SW 1271 (cell line): ENCODE results near the gene RHOU.
A peak's percentile ranks its signal among the peaks of the same experiment; 100 is the strongest.
"Not testable (repeated sequence)": the region's sequence is repeated elsewhere in the genome, so short reads cannot be mapped to it uniquely, and the experiment has no call there.

Experiments
- DNase-seq, 2 experiments: peaks; one replicate each; lab custom pipeline; 2025; lab: John Stamatoyannopoulos, UW

The RHOU gene

DNA sequence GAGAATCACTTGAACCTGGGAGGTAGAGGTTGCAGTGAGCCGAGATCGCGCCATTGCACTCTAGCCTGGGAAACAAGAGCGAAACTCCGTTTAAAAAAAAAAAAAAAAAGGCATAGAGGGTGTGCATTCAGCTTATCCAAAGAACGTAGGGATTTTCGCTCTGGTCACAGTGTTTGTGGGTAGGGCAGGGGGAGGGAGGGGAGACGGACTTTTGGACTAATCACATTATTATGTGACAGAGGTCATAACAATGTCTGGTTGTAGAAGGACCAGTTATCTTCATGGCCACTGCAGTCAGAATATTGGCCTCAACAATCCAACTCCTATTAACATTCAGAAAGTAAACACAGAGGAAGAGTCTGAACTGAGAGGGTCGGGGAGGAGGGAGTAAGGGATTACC lies 25.7 kb downstream of the RHOU start:
- no peak for DNase-seq

DNA sequence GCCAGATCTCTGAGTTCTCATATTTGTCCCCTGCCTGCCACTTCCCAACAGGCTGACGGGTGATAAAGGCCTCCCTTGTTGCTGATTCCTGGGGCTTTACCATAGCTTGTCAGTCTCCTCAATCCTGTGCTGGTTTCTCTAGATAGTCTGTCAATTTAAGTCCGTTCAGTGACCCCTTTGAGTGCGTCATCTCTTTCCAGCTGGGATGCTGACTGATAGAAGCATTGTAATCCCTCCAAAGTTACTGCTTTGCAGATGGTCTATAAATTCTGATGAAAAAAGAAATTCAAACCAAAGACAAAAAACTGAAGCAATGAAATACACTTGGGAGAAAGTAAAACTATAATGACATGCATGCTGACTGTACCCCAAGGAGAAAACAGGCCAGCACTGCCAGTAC lies 28.3 kb downstream of the RHOU start:
- no peak for DNase-seq

DNA sequence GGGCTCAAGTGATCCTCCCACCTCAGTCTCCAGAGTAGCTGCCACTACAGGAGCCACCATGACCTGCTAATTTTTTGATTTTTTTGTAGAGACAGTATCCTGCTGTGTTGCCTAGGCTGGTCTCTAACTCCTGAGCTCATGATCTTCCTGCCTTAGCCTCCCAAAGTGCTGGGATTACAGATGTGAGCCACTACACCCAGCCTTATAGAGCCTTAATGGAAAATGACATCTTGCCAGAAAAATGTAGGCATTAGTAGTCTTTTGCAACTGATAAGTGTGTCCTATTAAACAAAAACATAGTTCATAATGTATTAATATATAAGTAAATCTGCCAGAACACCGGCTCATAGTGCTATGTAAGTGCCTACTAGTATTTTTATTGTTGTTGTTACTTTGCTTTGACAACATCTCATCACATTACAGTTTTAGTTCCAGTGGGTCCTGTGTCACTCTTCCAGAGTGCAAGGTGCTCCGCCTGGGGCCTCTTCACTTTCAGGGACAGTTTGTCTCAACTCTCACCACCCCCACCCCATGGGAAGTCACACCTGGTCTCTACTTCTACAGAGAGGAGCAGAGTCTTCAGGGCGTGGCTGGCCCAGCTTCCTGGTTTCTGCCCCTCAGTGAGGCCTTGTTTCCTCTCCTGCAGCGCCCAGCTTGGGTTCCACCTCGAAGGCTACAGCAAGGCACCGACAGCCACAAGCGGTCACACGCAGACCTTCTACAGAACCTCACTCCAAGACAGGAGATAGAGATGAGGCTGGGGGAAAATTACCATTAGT lies 30.1 kb downstream of the RHOU start:
- no peak for DNase-seq

DNA sequence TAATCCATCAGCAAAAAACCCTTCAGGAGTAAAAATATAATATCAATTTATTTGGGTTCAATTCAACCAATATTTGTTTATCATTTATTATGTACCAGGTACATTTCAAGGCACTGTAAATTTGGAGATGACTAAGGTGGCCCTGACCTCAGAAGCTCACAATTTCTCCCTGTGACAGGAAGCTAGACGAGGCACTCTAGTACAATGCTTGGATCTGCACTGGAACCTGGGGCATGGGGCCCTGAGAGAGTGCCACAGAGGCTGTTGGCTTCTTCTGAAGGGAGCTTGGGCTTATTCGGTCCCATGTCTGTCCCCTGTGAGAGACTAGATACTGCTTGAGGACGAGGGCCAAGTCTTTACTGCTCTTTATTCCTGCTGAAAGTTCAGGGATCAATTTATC lies 31.5 kb downstream of the RHOU start:
- no peak for DNase-seq

DNA sequence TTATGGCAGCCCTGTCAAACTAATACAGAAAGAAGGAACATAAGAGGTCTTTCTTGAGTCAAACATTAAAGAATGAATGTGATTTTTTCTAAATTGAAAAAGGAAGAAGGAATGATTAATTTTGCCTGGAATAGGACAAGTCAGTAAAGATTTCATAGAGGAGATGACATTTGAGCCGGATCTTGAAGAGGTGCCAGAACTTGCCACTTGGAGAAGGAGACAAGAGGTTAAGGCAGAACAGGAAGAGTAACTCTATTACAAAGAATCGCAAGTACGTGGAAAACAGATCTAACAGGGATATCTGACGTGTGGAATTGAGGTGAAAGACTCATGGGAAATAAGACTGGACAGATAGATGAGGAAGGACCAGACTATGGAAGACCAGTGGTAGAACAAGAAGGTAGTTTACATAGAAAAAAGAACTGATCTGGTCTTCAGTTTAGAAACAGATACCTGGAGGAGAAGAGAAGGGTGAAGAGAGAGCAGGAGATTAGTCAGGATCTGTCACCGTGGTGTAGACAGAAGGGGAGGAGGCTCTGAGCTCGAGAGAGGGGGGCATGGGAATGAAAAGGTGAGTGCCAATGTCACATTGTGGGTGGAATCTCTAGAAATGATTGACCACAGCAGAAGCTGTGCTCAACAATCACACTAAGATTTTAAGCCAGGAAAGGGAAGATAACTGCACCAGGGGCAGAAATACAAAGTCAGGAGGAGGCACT lies 32.5 kb downstream of the RHOU start:
- no peak for DNase-seq

DNA sequence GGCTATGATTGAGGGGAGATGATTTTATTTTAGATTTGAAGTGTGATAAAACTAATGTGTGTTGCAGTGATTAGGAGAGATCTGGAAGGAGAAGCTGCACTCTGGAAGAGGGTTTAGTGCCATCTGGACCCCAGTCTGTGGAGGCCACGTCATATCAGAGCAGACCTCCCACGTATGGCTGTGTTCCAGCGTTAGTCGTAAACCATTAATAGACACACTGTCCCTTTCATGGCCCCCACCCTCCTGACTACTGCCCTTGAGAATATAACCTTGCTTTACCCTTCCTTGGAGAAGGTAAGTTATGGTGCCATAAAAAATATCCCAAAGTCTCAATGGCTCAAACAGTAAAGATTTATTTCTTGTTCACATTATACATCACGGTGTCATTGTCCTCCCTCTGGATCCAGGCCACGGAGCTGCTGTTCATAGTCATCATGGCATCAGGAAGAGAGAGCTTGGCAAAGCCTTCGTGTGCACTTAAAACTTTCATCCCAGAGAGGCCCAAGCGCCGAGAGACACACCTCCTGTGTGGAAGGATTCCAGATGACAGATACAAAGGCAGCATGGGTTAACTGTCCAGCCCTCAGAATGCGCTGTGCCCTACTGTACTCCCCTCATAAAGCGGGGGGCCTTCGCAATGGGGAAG lies 33.2 kb downstream of the RHOU start:
- no peak for DNase-seq

DNA sequence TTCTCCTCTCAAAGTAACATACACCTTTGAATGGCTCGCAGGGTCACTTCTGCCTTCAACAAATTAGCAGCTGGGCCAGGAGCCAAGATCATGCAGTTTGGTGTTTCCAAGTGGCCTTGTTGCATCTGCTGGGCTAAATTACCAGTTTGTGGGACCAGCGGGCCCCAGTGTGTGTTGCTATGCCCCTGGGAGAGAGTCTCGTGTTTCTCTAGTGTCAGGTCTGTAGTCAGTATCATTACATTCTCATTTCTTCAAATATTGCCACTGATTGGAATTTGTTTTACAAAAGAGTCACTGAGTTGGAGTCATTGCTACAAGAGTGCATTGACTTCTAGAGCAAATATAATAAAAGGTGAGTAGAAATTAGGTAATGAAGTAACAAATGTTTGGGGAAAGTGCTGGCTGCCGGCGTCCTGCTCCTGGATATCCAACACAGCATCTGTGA lies 35.5 kb downstream of the RHOU start:
- DNase-seq: no peak

DNA sequence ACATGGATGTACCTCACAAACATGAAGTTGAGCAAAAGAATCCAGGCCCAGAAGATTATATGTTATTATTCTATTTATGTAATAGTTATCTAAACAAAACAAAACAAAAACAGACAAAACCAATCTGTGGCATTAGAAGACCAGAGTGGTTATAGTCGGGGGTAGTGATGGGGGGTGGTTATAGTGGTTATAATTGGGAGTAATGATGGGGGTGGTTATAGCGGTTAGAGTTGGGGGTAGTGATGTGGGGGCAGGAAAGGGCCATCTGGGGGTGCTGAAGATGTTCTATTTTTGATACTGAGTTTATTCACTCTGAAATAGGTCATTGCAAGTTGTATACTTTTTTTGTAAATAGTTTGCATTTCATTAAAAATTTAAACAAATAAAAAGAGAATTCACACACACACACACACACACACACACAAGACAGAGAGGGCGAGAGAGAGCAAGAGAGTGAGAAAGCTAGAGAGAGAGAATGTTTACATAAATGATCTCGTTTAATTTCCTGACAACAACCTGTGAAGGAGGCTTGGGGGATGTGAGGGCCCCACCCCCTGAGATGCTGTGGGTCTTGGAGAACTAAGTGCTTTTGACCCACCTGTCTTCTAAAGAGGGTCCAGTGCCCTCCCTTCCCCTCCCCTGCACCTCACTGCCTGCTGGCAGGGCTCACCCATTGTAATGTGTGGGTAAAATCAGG lies 37.4 kb downstream of the RHOU start:
- DNase-seq: no peak

DNA sequence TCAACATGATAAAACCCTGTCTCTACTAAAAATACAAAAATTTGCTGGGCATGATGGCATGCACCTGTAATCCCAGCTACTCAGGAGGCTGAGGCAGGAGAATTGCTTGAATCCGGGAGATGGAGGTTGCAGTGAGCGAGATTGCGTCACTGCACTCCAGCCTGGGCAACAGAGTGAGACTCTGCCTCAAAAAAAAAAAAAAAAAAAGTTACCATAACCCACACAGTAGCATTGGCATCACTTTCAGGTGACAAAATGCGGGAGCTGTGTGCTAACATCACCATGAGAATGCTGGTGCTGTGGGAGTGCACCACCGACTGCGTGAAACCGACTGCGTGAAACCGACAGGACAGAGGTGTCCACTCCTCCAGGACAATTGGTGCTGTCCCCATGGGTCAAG lies 40.7 kb downstream of the RHOU start:
- not testable (repeated sequence) for DNase-seq

DNA sequence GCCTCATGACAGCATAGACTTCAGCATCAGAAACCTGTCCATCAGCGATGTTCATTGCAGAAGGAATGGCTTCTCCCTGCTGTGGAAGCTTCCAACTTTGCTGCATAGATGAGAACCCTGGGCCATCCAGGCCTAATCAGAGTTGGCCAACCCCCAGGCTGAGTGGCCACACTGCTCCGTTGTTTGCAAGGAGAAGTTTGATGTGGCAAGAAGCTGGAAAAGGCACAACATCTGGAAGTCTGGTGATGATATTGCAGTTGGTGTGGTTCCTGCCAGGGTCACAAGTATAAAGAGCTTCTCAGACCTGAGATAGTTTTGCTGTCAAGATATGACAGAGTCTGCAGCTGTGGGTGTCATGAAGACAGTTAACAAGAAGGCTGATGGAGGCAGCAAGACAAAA lies 41.2 kb downstream of the RHOU start:
- DNase-seq: no peak

DNA sequence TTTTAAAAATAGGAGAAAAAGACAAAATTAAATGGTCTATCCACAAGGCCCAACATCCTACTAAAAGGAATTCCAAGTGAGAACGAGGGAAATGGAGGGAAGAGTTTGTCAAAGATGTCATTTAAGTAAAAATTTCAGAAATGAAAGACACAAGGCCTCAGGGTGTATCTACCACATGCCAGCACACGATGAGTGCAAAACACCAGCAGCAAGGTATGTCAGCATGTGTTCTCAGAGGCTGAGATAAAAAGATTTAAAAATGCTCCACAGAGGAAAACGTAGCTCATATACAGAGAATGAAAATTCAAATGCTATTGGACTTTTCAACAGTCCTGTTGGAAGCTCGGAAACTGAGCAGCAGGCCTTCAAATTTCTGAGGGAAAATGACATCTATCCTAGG lies 42.0 kb downstream of the RHOU start:
- no peak for DNase-seq

DNA sequence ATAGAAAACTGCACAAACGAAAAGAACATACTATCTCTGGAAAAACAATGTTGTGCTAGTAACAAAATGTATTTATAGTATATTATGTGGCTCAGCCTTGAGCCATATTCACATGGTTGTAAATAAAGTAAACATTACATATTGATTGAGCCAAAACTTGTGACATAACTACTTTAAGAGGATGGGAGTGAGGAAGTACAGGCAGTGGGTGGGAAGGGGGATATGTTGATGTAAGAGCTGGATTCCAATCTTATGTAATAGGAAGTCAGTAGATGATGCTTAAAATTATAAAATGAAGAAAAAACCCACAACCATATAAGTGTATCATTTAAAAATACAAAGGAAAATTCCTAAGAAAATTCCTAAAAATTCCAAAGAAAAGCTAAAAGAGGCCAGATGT lies 42.7 kb downstream of the RHOU start:
- no peak for DNase-seq

DNA sequence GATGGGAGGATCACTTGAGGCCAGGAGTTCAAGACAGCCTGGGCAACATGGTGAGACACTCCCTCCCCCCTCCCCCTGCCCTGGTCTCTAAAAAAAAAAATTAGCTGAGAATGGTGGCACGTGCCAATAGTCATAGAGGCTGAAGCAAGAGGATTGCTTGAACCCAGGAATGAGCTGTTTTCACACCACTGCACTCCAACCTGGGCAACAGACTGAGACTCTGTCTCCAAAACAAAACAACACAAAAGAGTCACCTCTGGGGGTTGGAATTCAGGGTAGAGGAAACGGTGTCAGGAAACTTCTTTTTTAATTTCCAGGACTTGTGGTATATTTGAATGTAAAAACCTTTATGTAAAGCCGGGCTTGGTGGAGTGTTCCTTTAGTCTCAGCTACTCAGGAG lies 43.2 kb downstream of the RHOU start:
- no peak for DNase-seq

DNA sequence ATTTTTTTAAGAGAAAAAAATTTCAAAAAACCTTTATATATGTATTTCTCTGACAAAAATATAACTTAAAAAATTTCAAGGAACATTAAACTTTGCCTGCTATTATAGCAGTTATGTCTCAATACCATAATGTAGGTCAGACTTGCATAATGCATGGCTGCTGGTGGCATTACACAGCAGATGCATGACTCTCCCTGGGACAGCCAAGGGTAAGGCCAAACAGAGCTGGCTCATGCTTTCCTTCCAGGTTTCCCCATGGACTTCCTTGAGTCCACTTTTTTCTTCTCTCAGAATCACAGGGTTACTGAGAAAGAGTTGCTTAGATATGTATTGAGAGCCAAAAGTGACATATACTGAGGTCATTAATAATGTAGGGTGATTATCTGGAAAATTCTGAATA lies 43.7 kb downstream of the RHOU start:
- no peak for DNase-seq

DNA sequence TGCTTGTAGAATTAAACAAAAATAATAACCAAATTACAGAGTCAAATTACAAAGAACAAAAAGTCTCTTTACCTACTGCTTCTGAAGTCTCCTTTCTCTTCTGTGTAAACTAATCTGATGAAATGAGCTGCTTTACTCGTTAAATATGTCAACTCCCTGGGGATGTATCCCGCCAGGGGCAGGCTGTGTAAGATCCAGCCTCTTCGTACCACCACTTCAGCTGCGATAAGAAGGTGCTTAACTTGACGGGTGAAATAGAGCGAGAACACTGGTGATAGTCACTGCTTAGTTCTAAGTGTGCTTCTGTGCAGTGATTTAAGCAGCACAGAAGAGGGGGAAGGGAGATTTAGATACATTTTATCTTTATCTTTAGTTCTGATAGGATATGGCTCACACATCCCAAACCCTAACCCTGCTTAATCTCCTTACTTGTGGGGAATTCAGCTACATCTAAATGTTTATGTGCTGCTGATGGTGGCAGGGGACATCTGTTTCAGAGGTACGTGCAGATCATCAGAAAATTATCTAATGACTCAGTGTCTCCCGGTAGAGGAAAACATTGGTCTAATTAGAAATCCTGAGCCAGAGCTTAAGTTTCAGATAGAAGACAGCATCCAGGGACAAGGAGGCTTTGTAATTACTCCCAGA lies 46.0 kb downstream of the RHOU start:
- no peak for DNase-seq

DNA sequence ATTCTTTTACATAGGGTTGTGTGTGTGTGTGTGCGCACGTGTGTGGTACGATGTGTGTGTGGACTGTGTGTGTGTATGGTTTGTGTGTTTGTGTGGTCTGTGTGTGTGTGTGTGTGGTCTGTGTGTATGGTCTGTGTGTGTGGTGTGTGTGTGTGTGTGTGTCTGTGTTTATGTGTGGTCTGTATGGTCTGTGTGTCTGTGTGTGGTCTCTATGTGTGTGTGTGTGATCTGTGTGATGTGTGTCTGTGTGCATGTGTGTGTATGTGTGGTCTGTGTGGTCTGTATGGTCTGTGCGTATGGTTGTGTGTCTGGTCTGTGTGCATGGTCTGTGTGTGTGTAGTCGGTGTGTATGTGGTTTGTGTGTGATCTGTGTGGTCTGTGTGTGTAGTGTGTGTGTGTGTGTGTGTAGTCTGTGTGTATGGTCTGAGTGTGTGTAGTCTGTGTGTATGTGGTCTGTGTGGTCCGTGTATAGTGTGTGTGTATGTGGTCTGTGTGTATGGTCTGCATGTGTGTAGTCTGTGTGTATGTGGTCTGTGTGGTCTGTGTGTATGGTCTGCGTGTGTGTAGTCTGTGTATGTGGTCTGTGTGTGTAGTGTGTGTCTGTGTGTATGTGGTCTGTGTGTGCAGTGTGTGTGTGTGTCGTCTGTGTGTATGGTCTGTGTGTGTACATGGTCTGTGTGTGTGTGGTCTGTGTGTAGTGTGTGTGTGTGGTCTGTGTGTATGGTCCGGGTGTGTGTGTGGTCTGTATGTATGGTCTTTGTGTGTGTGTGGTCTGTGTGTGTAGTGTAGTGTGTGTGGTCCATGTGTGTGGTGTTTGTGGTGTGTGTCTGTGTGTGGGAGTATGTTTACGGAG lies 46.8 kb downstream of the RHOU start:
- no peak for DNase-seq

DNA sequence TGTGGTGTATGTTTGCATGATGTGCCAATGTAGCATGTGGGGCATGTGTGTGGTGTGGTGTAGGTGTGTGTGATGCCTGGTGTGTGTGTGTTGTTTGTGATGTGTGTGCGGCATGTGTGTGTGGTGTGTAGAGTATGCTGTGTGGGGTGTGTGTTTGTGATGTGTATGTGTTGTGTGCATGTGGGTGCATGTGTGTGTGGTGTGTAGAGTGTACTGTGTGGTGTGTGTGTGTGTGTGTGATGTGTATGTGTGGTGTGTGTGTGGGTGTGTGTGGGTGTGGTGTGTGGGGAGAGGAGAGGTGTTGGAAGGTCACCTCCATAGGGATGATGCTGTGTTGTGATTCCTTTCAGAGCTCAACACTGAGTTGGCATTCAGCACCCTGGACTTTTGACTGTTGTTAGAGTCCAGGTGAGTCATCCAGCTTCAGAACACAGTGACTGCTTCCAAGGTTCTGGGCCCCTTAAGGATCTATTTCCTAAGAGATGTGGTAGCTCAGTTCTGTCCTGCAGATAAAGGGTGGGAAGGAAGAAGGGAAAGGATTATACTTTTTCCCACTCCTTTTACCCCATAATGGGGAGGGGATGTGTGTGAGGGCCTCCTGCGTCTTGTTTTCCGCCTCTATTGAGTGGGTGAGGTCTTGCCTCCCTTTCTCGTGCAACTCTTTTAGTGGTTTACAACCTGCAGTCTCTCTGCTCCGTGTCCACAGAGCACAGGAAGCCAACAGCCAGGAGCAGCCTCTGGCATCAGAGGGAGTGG lies 47.6 kb downstream of the RHOU start:
- peak in 1 of 2 experiments; percentile 10 for DNase-seq

DNA sequence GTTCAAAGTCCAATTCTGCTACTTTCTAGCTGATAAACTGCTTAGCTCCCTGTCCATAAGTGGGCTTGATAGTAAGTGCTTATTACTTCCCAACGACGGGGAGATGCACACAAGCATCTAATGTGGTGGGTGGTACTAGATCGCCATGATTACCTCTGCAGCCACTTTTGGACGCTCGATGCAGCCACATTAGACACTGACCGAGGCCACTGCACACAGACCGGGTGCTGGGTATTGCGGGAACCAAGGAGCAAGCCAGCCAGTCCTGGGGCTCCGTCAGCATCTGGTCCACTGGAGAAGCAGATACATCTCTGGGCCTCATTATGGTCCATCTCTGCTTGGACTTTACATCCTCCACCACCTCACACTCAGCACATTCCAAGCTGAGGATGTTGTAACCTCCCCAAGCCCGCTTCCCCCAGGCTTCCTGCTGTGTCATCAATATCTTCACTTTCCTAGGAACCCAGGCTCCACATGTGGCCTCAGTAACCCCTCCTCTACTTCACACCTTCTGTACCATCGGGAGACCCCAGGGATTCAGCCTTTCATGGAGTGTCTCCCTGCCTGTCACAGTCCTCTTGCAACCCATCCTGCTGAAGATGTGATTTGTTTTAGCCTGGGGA lies 48.2 kb downstream of the RHOU start:
- DNase-seq: no peak

DNA sequence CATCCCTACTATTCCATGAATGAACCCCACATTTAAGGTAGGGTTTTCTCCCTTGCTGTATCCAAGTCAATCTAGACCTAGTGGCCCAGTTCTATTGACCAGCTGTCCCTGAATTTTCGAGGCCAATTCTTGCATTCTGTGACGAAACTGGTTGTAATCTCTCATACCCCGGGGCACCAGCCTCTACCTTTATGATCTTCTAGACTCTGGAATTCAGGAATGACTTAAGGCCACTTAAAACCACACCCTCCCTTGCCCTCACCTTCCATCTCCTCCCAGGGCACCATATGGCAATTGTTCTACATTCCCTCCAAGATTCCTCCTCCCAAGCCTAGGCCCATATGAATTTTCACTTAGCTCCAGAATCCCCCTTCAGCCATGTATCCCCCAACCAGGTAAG lies 48.9 kb downstream of the RHOU start:
- no peak for DNase-seq
